GDM1 (cell line): ENCODE results near the gene TMEM130.

Experiments used
- DNase-seq: peaks from one replicate; lab custom pipeline; 2025; lab: John Stamatoyannopoulos, UW

Gene TMEM130, protein sequence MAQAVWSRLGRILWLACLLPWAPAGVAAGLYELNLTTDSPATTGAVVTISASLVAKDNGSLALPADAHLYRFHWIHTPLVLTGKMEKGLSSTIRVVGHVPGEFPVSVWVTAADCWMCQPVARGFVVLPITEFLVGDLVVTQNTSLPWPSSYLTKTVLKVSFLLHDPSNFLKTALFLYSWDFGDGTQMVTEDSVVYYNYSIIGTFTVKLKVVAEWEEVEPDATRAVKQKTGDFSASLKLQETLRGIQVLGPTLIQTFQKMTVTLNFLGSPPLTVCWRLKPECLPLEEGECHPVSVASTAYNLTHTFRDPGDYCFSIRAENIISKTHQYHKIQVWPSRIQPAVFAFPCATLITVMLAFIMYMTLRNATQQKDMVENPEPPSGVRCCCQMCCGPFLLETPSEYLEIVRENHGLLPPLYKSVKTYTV

DNA sequence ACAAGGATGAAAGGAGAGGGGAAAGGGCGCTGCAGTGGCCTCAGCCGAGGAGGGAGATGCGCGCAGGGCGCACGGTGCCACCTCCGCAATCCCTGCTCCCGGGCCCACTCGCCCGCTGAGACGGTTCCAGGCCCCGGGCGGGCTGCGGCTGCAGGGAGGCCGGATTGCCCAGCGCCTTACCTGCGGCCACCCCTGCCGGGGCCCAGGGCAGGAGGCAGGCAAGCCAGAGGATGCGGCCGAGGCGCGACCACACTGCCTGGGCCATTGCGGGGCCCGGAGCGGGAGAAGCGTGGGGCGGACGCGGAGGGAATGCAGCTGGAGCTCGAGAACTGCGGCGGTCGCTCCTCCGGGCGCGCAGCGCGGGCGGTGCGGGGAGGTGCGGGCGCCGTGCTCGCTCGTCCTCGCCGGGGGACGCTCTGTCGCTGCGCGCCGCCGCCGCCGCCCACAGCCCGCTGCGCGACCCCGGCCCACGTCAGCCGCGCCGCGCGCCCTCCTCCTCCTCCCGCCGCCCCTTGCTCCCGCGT, at the start of gene TMEM130:
TMEM130 (minus strand) TSS at position 418 of the 524 bp plus-strand sequence; CDS start at position 265, 153 bp downstream.
- DNase-seq = no peak

DNA sequence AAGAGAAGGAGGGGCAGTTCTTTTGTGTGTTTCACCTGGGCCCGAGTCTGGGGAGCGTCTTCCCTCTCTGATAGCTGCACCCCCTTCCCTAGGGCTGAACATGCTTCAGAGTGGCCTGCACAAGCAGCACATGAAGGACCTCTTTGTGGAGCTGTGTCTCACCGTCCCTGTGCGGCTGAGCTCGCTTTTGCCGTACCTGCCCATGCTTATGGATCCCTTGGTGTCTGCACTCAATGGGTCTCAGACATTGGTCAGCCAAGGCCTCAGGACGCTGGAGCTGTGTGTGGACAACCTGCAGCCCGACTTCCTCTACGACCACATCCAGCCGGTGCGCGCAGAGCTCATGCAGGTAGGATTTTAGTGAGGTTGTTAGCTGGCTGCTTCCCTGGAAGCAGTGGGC, 47.5 kb upstream of the TMEM130 start:
- DNase-seq = no peak

DNA sequence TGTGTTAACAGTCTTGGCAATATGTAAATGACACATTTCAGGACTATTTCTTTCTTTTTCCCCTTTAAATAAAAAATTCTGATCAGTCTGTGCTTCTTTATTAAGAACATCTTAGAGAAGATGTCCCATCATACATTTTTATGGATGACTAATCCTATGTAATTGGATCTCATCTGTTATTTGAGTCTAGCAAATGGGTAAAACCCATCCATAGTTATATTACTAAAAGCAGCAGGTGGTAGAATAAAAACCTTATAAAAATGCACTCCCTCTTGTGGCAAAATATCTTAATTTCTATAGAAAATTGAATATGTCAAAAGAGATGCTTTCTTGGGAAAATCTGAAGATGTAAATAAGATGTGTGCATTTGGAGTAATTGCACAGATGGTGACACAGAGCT, 43.8 kb upstream of the TMEM130 start:
- DNase-seq = no peak

DNA sequence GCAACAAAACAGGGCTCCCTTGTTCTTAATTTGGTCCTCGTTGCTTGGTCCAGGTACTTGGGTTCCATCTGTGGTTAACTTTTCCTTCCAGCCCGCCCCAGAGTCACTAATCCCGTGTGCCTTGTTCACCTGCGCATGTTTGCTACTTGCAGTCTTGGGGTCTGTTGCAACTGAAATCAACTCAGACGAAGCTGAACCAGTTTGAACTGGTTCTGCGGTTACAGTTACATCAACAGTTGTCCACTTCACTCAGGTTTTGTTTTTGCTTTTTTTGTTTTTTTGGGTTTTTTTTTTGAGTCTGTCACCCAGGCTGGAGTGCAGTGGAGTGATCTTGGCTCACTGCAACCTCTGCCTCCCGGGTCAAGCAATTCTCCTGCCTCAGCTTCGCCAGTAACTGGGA, 43.2 kb upstream of the TMEM130 start:
- no peak for DNase-seq

DNA sequence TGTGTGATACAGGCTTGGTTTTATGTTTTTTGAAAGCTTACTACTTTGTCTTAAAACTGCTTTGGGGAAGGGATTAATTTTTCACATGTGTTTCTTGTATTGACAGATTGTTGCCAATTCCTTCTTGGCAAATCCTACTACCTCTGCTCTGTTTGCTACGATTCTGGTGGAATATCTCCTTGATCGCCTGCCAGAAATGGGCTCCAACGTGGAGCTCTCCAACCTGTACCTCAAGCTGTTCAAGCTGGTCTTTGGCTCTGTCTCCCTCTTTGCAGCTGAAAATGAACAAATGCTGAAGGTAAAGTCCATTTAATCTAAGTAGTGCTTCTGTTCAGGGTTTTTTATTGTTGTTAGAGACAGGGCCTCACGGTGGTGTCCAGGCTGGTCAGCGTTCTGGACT, 42.1 kb upstream of the TMEM130 start:
- no peak for DNase-seq

DNA sequence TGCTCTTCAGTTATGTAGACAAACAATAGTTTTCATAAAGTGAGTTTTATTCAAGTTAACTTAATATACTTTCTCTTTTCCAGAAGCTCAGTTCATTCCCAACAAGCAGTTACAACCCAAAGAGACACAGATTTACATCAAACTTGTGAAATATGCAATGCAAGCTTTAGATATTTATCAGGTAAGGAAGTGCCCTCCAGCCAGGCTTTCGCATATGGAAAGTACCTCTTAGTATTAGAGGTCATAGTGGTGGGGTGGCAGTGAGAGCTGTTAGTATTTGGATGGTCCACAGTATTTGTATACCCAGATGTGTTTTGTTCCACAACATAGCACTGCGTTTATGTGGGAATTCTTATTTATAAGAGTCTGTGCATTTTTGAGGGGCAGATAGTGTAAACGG, 40.6 kb upstream of the TMEM130 start:
- DNase-seq = no peak

DNA sequence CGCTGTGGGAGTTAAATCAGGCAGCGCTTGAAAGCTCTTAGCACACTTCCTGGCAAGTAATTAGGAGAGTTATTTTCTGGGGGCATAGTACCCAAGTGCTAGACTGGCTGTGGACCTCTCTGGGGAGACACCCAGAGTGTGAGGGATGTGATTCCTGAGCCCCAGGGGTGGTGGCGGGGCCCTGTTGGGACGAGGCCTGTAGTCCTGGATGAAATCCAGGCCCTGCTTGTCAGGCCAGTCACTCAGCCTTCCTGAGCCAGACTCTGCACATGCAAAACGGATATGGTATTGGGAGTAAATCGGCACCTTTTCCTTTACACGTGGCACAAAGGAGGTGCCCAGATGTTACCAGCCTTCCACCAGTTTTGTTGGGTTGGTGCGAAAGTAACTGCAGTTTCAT, 39.7 kb upstream of the TMEM130 start:
- DNase-seq = no peak

DNA sequence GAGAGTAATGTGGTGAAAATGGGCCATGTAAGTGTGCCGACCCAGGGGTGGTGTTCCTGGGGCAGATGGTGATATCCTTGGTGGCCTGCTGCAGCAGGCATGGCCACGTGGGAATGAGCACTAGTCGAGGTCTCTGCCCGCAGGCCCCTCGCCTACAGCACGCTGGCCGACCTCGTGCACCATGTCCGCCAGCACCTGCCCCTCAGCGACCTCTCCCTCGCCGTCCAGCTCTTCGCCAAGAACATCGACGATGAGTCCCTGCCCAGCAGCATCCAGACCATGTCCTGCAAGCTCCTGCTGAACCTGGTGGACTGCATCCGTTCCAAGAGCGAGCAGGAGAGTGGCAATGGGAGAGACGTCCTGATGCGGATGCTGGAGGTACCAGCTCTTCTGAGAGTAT, 38.8 kb upstream of the TMEM130 start:
- DNase-seq = no peak

DNA sequence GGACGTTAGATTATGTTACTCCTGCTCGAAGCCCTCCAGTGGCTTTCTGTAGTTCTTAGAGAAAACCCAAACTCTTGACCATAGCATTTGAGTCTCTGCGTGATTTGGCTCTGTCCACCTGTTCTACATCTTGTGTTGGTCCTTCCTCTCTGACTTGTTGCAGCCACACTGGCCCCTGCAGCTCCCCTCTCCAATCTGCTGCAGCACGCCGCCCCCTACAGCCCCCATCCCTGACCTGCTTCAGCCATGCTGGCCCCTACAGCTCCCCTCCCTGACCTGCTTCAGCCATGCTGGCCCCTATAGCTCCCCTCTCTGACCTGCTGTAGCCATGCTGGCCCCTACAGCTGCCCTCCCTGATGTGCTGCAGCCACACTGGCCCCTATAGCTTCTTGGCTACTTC, 37.8 kb upstream of the TMEM130 start:
- no peak for DNase-seq

DNA sequence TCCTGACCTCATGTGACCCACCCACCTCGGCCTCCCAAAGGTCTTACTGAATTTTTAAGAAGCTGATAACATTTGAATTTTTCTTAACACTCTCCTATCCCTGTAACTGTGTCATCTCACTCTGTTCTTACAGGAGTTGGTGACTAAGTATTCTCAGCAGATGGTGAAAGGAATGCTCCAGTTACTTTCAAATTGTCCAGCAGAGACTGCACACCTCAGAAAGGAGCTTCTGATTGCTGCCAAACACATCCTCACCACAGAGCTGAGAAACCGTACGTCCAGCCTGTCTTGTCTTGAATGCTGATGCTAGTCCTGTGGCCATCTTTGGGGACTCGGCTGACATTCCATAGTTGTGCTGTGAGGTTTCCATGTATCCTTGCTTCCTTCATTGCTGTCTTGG, 33.4 kb upstream of the TMEM130 start:
- no peak for DNase-seq

DNA sequence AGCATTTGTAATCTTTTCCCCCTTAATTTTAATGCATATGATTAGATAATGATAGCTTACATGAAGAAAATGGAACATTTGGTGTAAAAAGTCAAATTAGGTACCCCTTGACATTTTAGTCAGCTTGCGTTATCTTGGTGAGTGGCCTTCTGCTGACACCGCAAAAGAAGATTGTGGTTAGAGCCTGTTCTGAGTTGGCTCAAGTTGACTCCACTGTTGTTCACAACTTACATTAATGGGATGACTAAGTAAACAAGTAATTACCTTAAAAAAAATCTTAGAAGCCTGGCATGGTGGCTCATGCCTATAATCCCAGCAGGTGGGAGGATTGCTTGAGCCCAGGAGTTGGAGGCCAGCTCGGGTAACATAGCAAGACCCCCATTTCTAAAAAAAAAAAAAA, 32.7 kb upstream of the TMEM130 start:
- no peak for DNase-seq

DNA sequence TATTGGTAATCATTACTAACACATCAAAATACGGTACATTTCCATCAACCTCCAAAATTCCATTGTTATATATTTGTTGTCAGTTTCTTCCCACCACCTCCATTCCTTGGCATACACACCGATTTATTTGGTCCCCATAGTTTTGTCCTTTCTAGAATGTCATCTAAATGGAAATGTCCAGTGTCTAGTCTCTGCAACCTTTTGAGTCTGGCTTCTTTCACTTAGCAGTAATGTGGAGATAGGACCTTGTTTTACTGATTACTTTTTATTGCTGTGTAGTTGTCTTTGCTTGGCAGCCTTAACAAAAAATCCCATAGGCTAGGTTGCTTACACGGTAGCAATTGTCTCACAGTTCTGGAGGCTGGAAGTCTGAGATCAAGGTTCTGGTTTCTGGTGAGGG, 31.0 kb upstream of the TMEM130 start:
- DNase-seq = no peak

DNA sequence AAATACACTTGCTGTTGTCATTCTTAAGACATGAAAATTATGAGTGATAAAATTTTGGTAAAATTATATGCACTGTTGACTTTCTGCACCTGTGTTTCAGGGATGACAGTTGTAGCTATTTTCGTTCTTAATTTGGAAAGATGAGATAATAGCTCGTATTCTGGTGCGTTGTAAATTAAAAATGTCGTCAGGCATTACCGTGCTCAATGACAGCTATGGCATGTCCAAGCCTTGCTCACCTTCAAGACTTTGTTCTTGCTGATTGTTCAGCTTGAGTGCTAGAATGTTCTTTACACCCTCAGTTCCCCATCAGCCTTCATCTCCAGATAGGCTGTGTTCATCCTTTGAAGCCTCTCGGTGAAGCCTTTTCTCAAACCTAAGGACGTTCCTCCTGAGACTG, 30.0 kb upstream of the TMEM130 start:
- DNase-seq = no peak

DNA sequence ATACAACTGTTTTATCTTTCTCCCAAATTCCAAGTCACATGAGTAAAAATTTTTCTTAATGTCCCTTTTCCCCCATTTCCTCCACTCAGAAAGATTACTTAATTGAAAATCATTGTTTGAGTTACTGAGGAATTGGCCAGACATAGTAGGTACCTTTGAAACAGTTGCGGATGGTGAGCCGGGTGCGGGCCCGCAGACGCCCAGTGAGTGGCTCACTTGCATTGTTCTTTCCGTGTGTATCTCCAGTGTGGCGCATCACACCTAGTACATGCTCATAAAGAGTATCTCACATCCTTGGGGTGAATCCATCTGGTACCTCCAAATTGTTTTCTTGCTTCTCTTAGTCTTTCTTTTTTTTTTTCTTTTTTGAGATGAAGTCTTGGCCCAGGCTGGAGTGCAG, 22.8 kb upstream of the TMEM130 start:
- DNase-seq = no peak

DNA sequence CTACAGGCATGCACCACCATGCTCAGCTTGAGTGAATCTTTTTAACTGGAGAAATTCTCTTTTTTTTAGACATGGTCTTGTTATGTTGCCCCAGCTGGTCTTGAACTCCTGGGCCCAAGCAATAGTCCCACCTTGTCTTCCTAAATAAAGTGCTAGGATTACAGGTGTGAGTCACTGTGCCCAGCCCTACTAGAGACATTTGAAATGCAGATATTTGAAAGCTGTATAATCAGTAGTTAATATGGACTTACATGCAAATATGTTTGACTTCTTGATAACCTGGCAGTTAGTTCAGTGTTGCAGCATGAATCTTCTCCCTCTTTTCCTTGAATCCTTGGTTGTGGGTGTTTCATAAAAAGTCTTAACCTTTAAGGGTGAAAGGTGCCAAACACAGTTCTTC, 17.2 kb upstream of the TMEM130 start:
- DNase-seq = no peak

DNA sequence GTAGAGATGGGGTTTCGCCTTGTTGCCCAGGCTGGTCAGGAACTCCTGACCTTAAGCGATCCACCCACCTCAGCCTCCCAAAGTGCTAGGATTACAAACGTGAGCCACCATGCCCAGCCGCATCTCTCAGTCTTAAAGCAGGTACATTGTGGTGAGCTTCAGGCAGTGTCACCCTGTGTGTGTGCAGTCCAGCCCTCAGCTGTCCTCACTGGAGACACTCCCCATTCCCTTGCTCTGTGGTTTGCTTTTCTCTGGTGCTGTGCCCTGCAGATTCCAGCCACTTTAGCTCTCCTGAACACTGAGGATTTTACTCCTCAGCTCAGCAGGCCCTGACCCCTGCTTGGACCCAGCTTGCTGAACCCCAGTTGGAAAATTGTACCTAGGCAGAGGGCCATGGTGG, 14.6 kb upstream of the TMEM130 start:
- DNase-seq = no peak

DNA sequence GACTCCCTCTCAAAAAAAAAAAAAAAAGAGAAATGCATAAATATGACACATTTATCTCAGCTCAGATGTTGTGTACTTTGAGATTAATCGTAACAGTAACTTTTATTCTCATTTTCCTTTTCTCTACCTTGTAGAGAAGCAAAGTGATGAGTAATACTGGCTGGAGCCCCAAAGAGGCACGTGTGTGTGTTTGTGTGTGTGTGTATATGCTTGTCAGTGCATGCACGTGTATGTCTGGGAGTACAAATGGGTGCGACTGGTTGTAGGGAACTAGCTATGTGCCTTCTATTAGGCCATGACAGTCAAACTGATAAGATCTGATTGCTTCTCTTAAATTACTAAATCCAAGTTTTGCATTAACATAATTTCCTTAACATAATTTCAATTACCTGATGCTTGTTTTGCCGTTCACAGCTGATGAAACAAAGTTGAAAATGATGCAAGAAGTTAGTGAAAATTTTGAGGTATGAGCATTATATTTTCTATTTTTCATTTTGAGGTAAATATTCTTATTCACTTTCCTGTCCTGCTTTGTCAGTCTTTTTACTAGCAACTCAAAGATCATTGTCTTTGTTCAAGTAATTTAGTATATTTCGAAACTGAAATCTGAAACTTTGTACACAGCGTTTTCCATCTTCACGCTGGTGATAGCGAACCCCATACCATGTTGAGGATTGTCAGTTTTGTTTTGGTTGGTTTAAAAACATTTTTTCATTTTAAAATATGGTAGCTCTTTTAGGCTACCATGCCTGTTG, 11.9 kb upstream of the TMEM130 start:
- DNase-seq = no peak

DNA sequence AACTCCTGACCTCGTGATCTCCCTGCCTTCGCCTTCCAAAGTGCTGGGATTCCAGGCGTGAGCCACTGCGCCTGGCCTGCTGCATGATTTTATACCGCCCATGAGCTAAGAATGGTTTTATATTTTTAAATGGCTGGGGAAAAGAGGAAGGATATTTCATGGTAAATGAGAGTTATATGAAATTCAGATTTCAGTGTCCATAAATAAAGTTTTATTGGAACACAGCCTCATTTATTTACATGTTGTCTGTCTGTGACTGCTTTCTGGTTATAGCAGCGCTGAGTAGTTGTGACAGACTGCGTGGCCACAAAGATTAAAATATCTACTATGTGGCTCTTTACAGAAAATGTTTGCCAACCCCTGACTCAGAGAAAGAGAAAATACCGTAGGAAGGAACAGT, 10.7 kb upstream of the TMEM130 start:
- DNase-seq = no peak

DNA sequence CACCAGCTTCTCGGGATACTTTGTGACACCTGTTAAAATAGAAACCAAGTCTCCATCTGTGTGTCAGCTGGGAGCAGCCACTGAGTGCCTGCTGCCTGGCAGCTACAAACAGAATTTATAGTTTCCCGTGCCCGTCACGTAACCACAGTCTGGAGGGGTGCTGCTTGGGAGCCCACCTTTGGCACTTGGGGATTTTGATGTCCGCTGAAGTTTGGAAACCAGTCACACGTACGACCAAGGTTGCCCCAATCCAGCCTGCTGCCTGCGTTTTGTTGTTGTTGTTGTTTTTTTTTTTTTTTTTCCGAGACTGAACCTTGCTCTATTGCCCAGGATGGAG, 10.1 kb upstream of the TMEM130 start:
- no peak for DNase-seq

DNA sequence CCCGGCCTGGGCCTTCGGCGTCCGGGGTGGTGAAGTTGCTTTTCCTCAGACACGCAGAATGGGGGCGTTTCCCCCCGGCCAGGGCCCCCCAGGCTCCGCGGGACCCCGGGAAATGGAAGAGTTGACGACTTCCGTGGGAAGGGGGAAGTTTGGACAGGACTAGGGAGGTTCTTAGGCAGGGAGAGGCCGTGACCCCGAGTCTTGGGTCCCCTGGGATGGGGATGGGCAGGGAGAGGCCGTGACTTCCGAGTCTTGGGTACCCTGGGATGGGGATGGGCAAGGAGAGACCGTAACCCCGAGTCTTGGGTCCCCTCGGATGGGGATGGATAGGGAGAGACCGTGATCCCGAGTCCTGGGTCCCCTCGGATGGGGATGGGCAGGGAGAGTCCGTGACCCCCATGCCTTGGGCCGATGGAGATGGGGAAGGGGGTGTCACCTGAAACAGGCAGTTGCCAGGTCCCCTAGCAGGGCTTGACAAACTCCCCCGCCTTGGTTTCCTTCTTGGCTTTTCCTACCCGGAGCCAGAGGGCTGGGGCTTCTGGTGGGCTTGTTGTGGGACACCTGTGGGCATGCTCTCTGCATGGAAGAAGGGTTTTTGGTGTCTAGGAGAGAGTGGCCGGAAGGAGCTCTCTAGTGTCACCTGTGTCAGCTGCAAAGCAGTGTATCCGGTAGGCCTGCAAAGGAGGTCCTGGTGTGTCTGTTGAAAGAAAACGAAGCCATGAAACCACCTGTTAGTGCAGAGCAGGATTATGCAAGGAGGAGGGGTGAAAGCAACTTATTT, 9.6 kb upstream of the TMEM130 start:
- DNase-seq = no peak

DNA sequence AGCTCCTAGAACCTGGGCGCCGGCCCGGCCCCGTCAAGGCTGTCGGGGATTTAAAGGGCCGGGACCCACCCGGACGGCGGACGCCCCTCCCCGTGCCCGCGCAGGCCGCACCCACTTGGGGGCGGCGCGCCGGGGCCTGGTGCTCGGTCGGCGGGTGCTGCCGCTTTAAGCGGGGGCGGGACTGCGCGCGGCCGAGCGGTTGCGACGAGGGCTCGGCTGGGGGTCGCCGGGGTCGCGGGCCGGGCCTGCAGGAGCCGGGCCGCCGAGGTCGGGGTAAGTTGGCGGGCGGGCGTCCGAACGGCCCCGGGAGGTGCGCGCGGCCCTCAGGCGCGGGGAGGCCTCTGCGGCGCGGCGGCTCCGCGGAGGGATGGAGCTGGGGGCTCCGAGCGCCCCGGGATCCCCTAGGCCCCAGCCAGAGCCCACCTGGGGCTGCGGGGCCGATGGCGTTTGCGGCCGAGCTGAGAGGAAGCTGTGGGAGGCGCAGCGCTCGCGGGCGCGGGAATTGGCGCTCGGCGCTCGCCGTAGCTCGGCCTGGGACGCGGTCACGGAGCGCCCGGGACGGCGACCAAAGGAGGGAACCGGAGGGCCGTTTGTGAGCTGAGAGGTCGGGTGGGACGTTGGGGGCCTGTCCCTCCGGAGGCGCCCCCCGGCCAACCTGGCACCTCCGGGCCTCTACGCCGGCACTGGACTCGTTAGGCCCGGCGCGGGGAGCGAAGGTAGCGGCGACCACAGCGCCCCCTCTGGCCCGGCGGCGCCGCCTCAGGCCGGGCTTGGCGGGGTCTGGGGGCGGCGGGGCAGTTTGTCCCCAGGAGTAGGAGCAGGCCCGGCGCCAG, 8.8 kb upstream of the TMEM130 start, which contains the start of gene TRRAP:
TRRAP (plus strand) TSS at position 168 of the 833 bp plus-strand sequence. CDS start 2,619 bp downstream, outside the sequence.
- peak; percentile 59 for DNase-seq
